ENCODE results near the gene RHBDD1.

GRCh38 chr2:226890286-226890685 is 54.4 kb downstream of the RHBDD1 start:
- TF ChIP-seq POLR2A (IDR thresholded peaks at IDR 0.05; ENCODE audit: low read depth, low read length), result no peak
- TF ChIP-seq TAF1 (IDR thresholded peaks at IDR 0.05; ENCODE audit: borderline replicate concordance, low read depth, low read length), result no peak
